GM21423 (cell line): ENCODE data around the gene RLBP1.

Source experiments
- ATAC-seq: cut with Tn5 transposase; IDR thresholded peaks from one replicate; pipeline ENCODE4 v1.9.1; 2021; ENCODE audit warnings: mild to moderate bottlenecking, moderate library complexity; ENCODE audit not compliant: unreplicated experiment

RLBP1 gene

DNA sequence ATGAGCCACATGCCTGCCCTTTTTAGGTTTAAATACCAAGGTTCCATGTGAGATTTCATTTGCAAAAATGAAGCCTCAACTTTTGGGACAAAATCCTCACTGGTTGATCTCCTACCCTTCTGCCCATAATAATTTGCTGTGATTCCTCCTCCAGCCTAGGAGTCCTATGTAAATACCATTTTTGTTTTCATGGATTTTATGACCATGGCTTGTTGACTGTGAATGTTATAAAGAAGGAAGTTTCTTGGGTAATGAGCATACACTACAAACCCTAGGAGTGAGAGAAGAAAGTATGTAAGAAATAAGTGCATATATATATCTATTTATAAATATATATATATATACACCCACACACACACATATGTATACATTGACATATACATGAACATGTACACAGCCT, 13.1 kb downstream of the RLBP1 start:
- ATAC-seq: no peak

DNA sequence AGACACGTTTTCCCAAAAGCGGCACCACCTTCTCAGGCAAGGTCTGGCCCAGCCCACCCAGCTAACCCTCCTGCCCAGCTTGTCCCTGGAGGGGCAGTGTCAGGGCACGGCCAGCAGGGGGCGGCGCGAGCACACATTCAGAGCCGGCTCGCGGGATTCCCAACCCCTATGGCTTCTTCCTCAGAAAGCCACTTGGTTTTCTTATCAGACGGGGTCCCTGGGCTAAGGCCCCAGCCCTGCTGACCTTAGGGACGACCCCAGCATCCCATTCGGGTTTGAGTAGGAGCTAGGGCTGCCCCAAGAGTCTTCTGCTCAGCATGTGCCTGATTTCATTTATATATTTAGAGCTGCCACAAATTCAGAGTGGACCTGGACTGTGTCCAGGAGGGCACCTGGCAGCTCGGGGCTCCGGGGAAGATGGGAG, 14.5 kb downstream of the RLBP1 start:
- ATAC-seq: peak; percentile 79

DNA sequence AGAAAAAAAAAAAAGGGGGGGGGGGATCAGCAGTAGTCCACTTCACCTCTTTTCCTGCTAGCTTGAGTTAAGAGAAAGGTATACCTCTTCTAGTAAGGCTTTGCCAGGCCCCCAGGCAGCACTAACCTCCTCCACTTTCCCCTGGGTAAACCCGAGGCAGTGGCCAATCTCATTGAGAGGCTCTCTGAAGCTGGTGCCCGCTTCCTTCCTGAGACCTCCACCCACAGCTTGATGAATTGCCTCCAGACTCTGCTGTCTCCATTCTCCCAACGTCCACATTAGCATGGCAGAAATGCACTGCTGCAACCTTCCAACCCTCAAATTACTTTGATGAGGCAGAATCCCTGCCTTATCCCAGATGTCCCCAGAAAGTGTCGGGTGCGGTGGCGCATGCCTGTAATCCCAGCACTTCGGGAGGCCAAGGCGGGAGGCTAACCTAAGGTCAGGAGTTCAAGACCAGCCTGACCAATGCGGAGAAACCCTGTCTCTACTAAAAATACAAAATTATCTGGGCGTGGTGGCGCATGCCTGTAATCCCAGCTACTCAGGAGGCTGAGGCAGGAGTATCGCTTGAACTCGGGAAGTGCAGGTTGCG, 15.3 kb downstream of the RLBP1 start:
- no peak for ATAC-seq

DNA sequence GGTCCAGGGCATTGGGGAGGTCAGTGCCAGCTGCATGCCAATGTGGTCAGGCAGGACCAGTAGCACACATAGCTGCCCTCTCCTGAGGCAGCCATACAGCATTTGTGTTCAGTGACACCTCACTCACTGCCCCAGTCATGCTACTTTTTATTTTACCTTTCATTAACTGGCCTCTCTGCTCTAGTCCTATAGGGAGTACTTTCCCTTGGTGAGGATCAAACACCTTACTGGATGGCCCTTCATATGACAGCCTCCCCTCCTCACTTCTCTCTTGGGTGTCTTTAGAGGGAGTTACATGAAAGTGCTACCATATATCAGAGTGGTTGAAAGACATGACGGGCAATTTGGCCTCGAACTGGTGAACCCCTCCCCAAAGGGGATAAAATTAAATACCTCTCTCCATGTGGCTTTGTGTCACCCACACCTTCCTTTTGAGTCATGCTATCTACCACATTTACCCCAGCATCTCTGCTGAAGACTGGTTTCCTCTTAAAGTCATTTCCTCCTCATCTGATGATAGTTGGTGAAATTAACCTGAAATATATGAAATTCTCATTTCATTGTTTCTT, 17.6 kb downstream of the RLBP1 start:
- no peak for ATAC-seq

DNA sequence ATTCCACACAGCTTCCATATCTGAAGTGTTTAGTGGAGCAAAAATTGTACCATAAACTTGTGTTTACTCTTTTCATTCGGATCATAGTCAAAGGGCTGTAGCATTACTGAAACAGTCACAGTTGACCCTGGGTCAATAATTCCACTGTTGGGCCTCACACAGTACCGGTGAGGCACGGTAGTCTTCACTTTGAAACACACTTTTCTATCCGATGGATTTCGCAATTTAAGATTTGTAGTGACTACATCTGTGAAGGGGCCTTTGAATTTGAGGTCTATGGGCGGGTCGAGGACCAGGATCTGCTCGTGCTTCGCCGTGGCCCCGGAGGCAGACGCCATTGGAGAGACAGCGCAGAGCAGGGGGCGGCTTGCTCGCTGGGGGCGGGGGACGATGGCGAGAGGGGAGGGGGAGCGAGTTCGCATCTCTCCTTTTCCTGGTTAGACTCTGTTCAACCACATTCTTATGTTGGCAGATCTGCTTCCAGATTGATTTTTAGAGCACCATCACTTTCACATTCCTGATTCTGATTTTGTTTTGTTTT, 19.8 kb downstream of the RLBP1 start:
- ATAC-seq: no peak

DNA sequence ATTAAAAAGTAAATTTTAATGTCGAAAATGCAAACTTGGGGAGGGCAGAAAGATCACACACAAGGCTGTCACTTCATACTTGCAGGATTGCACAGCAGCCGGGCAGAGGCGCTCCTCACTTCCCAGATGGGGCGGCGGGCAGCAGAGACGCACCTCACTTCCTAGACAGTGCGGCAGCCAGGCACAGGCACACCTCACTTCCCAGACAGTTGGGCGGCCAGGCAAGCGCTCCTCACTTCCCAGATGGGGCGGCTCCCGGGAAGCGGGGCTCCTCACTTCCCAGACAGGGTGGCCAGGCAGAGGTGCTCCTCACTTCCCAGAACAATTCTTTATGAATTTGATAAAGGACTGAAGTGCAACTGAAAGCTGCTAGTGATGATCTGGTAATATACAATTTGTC, 21.2 kb downstream of the RLBP1 start:
- ATAC-seq: no peak

DNA sequence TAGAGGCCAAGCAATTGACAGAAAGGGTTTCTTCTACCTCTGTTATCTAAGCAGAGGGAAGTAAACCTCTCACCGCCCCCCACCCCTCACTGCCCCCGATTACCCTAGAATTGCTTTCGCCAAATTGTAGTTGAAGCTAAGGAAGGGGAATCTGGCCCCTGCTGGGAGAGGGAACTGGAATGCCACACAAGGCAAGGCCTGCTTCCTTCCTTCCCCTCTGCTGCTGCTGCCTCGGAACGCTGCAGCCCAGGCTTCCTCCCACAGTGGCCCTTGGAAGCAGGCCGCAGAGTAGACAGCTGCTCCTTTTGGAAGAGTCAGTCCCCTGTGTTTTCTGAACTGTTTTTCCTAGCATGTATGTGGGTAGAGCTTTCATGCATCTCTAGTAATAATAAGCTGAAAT, 21.6 kb downstream of the RLBP1 start:
- no peak for ATAC-seq

DNA sequence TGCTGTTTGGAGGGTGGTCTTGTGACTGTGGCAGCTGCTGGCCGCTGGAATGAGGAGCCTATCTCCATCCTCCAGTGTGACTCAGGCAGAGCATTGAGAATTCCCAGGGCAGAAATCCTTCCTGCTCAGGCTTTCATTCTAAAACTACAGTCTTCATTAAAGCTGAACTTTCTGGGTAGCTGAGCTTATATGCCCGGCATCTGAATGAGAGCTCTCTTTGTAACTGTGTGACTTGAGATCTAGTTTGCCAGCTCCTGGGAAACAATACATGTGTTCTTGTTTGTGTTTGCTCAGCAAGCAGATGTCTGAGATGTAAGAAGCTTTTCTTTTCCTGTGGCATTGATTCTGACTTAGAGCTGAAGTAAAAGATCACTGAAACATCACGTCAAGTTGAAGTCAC, 22.4 kb downstream of the RLBP1 start:
- no peak for ATAC-seq

DNA sequence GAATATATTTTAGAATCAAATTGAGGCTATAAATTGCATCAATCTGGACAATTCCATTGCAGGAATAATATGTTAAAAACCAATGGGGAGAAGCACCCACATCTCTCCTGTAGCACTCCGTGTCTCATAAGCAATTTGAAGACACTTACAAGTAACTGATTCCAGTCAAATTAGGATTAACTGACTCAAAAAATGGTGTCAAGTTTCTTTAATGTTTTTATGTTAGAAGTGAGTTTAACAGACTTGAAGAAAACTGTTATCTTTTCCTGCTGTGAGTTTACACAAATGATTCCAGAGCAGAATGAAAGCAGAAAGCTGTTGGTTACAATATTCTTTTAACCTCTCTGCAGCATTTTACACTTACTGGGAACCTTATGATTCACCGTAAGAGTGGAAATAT, 23.2 kb downstream of the RLBP1 start:
- no peak for ATAC-seq

DNA sequence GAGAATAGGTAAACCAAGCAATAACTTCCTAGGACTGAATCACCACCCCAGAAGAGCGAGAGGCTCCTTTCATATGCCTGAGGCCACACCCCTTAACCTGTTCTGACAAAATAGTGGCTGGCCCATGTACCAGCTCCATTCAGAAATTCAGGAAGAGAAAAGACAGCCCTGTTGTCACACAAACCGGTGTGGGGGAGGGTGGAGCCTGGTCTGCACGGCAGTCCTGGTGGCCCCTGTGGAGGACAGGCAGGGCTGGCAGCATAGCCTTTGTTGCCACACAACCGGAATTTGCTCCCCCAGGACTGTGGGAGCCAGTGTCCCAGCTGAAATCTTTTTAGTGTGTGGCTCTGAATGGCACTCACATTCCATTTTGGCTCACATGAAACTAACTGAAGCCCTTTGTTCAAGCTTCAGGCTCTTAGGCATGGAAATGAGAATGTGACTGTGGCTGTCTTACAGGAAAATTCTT, 23.8 kb downstream of the RLBP1 start:
- no peak for ATAC-seq

DNA sequence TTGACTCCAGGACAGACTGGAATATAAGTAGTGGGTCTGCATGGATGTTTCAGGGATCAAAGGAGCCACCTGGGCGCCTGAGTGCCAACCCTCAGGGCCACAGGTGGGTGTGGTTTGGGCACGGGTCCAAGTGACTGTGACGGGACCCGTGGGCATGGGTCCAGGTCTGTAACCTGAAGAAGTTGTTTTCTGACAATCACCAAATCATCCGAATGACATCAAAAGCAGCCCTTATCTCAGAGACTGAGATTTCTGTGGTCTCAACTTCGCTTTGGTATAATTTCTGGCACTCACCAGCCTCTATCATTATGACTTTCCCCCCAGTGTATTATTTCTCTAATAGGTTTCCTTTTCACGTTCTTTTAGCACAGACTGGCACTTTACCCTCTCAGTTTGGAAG, 24.4 kb downstream of the RLBP1 start:
- ATAC-seq: no peak

DNA sequence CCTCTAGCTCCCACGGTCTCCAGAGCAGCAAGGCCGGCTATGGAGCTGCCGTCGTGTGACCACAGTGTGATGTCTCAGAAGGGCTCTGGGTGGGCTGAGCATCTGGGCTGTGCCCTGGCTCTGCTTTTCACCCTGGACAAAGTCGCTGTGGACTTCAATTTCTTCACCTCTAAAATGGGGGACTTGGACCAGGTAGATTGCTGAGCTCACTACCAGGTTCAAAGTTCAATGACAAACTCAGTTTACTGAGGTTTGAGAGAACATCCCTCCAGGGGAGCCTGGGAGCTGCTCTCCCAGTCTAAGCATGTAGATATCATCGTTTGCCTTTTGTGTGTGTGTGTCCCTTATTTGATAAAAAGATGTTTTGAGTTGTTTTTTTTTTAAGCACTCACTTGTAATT, 25.1 kb downstream of the RLBP1 start:
- ATAC-seq: no peak

DNA sequence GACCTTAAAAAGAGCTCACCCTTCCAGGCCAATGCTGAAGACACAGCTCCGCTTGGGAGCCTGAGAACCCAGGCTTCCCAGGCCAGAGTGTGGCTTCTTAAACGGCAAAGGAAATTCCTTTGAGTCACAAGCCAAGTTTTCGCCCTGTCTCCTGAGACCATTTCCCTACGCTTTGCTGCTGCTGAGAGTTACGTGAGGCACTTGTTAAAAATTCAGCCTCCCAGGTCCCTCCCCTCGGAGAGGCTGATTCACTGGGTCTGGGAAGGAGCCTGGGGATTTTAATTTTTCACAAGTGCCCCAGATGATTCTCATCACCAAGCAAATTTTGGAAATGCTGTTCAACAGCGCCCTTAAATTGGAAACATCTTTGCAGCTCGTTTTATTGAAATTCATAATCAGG, 25.5 kb downstream of the RLBP1 start:
- ATAC-seq: no peak

DNA sequence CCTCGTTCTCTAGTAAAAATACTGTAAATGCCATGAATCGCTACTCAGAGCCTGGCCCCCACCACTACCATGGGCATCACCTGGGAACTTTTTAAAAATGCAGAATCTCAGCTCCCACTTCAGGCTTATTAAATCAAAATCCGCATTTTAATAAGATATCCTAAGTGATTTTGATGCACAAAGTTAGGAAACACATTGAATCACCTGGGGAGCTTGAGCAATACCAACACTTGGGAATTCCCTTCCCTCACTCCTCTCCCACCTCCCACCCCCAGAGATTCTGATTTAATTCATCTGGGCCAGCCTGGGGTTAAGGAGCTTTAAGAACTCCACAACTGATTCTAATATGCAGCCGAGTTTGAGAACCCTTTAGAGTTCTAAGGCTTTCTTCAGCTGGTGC, 26.8 kb downstream of the RLBP1 start:
- ATAC-seq: no peak

DNA sequence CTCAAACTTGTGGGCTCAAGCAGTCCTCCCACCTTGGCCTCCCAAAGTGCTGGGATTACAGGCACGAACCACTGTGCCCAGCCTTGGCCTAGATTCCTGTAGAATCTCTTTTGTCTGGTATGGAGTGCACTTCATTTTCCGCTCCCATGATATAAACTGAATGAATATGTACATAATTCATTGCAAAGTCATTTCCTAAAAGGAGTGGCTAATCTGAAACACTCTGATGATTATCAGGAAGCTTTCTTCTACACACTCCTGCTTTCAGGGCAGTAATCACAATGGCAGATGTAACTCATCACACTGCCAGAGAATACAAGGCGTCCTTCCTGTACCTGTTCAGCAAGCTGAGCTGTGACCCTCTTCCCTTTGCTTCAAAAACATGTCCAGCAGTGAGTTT, 28.6 kb downstream of the RLBP1 start:
- no peak for ATAC-seq

DNA sequence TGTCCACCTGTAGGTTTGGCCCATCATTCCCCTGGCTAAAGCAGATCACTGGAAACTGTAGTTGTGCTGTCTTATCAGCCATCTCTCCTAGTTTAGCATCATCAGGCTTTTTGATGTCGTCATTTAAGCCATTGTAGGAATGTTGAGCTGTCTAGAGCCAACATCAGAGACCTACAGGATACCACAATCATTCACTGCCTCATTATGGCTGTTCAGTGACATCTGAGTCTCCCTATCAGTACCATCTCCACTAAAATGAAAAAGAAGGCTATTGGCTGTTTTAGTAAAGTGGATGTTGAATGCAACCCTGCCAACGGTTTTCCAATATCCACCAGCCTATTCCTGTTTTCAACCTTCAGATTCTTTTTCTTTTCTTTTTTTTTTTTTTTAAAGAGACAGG, 29.2 kb downstream of the RLBP1 start:
- no peak for ATAC-seq

DNA sequence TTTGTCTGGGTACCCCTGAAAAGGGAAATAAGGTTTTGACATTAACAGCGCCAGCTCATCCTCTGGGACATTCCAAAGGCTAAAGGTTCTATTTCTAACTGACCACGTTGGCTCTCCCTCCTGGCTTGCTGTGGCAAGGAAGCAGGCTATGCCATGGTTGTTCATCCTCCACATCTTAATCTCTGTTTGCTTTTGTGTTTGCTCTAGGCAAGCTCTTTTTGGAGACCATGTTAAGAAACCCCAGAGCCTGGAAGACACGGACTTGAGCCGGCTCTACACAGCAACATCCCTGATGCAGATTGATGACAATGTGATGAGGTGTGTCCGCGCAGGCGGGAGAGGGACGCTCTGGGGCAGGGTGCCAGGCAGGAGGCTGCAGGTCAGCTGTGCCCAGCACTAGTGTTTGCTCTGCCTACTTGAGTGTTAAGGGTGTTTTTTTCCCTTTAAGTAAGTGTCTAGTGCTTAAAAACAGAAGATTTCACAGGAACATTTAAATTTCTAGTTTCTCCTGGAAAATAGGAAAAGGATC, 33.3 kb downstream of the RLBP1 start:
- no peak for ATAC-seq

DNA sequence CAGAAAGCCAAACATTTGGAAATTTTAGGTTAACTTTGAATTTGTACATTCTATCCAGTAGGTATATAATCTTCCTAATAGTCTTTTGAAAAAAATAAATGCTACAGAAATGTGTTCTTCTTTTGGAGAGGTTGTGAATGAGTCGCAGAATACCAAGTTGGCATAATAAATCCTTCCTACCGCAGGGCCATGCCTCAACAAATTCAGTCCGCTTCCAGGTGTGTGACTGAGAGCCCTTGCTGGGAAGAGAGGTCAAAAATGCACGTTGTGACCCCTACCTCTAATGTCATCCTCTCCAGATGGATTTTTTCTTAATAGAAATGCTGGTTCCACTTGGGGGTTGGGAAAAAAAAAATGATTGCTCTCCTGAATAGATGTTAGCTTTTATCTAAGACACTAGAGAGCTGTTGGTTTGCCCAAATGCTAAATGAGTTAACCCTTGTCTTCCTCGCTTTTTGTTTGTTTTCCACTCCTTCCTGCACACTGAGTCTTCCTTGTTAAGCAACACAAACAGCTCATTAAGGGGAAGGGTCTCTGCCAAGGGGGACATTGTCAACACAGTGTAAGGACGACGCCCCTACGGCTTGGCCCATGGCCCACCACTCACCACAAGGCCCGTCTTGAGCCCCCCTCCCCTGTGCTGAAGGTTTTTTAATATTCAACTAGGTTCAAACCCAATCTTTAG, 33.9 kb downstream of the RLBP1 start:
- ATAC-seq: no peak

DNA sequence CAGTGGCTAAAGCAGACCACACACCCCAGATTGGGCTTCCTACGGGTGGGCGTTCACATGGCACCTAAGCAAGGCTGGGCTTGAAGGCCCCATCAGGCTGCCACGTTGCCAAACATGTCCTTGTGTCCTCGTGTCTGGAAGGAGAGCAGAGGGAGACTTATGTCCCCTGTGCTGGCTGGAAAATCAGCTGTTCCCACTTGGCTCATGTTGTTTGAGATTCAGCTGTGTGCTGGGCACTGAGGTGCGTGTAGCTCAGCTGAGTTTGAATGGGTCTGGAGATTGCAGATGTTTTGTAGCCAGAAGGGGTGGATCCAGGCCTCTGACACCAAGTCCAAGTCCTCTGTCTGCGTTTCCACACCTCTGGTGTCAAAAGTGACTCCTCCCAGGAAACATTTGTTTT, 34.6 kb downstream of the RLBP1 start:
- ATAC-seq: no peak

DNA sequence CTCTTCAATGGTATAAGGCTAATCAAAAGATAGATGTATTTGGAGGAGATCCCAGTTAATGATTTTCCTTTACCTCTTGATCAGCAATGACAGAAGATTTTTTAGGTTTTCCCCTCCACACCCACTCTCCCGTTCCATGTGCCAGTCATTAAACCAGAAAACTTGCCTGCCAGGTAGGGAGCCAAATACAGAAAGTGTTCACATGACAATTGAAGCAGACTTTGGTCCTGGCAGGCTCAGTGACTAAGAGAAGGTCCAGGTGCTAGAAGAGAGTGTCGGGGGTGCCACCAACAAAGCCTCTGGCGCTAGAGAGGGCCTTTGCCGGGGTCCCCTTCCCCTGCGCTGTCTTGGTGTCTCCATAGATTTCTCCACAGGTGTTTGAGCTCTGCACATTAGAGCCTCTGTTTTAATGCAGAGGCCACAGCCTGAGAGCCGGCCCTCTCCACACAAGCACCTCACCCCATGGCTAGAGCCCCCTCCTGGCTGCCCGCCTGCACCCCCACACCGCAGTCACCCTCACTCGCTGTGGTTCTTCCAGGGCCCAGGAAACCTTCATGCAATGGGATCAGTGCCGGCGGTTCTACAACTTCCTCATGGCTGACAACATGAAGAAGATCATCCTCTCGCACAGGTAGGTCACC, 36.4 kb downstream of the RLBP1 start:
- ATAC-seq: no peak

DNA sequence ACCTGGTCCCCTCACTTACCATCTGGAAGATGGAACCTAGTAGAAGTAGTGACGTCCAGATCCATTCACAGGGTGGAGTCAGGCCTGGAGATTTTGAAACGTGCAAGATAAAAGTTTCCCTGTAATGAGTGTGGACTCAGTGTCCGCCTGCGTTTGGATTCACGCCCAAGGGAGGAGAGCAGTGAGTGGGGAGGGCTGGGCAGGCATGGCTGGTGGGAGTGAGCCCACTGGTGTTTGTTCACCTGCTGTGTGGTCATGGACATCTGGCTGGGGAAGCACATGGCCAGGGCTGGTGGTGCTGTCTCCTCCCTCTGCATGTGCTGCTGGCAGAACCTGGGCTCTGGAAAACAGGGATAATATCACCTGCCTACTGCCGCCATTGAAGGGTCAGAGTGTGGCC, 37.0 kb downstream of the RLBP1 start:
- no peak for ATAC-seq
